ENCODE data around the gene IL17REL. TPM values are rescaled to one million over a fixed set of nuclear protein-coding genes. Genes with fewer than 3 reads are reported as not detected.

IL17REL gene
- total and polyA plus RNA-seq, 2 of the 13 experiments (the other 11 are each of a cell fraction or from before 2014, with no cell fraction given), result not detected

DNA sequence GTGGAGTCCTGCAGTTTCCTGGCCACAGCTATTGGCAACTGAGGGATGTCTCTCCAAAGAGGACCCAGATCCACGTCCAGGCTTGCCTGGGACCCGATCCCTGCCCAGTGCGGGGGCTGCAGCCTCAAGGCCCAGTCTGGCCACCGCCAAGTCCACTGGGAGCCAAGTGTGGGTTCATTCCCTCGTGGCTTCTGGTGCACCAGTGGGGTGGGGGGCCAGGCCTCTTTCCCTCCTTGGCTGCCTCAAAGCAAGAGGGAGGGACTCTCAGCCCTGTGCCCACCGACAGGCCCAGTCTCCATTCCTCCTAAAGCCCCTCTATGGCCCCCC lies 65.3 kb downstream of the IL17REL start:
- BruUV-seq (replicated peaks), result no TSS peak
- TF ChIP-seq RFX3 (CRISPR knock-in tag; IDR thresholded peaks at IDR 0.05) (no peak), GABPB1 (CRISPR knock-in tag; IDR thresholded peaks at IDR 0.05) (0 out of 2 replicates have a peak, but pooled peaks have one; percentile 3), ZNF501 (CRISPR knock-in tag; IDR thresholded peaks at IDR 0.05) (peak; percentile 1; the same call in 1 of the 2 replicates), ZNF562 (CRISPR knock-in tag; IDR thresholded peaks at IDR 0.05; ENCODE audit: borderline replicate concordance) (no peak), POLR2G (IDR thresholded peaks at IDR 0.05; ENCODE audit: low read depth, low read length) (no peak), CHCHD3 (CRISPR knock-in tag; IDR thresholded peaks at IDR 0.05) (no peak), SRY (CRISPR knock-in tag; IDR thresholded peaks at IDR 0.05) (0 out of 2 replicates have a peak, but pooled peaks have one; percentile 45), TEAD3 (CRISPR knock-in tag; optimal IDR thresholded peaks at IDR 0.05; ENCODE audit: borderline replicate concordance) (no peak), MBD4 (IDR thresholded peaks at IDR 0.05; ENCODE audit: borderline replicate concordance, low read length) (no peak), ZNF746 (CRISPR knock-in tag; IDR thresholded peaks at IDR 0.05) (peak; percentile 62; the same call in 1 of the 2 replicates), ZNF816 (CRISPR knock-in tag; IDR thresholded peaks at IDR 0.05; ENCODE audit: borderline replicate concordance) (0 out of 2 replicates have a peak, but pooled peaks have one; percentile 58), ELF1 (CRISPR knock-in tag; IDR thresholded peaks at IDR 0.05) (peak; percentile 1; the same call in 1 of the 2 replicates), BCL6 (CRISPR knock-in tag; IDR thresholded peaks at IDR 0.05) (no peak), NFYC (CRISPR knock-in tag; IDR thresholded peaks at IDR 0.05) (no peak)
- TF ChIP-seq, protein P1, sequence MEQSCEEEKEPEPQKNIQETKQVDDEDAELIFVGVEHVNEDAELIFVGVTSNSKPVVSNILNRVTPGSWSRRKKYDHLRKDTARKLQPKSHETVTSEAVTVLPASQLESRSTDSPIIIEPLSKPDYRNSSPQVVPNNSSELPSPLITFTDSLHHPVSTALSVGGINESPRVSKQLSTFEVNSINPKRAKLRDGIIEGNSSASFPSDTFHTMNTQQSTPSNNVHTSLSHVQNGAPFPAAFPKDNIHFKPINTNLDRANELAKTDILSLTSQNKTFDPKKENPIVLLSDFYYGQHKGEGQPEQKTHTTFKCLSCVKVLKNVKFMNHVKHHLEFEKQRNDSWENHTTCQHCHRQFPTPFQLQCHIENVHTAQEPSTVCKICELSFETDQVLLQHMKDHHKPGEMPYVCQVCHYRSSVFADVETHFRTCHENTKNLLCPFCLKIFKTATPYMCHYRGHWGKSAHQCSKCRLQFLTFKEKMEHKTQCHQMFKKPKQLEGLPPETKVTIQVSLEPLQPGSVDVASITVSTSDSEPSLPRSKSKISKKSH (CRISPR knock-in tag; IDR thresholded peaks at IDR 0.05; ENCODE audit: borderline replicate concordance), result peak; percentile 17; the same call in 1 of the 2 replicates
- TF ChIP-seq, protein P2, sequence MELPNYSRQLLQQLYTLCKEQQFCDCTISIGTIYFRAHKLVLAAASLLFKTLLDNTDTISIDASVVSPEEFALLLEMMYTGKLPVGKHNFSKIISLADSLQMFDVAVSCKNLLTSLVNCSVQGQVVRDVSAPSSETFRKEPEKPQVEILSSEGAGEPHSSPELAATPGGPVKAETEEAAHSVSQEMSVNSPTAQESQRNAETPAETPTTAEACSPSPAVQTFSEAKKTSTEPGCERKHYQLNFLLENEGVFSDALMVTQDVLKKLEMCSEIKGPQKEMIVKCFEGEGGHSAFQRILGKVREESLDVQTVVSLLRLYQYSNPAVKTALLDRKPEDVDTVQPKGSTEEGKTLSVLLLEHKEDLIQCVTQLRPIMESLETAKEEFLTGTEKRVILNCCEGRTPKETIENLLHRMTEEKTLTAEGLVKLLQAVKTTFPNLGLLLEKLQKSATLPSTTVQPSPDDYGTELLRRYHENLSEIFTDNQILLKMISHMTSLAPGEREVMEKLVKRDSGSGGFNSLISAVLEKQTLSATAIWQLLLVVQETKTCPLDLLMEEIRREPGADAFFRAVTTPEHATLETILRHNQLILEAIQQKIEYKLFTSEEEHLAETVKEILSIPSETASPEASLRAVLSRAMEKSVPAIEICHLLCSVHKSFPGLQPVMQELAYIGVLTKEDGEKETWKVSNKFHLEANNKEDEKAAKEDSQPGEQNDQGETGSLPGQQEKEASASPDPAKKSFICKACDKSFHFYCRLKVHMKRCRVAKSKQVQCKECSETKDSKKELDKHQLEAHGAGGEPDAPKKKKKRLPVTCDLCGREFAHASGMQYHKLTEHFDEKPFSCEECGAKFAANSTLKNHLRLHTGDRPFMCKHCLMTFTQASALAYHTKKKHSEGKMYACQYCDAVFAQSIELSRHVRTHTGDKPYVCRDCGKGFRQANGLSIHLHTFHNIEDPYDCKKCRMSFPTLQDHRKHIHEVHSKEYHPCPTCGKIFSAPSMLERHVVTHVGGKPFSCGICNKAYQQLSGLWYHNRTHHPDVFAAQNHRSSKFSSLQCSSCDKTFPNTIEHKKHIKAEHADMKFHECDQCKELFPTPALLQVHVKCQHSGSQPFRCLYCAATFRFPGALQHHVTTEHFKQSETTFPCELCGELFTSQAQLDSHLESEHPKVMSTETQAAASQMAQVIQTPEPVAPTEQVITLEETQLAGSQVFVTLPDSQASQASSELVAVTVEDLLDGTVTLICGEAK (IDR thresholded peaks at IDR 0.05), result no peak
- TF ChIP-seq, protein P2 (CRISPR knock-in tag; IDR thresholded peaks at IDR 0.05), result no peak

More for the DNA sequence above, 65.3 kb downstream of the IL17REL start:
- no peak overlapping the region for H2AFZ ChIP-seq (ENCODE audit: low read length)
- peak overlapping the region; percentile 15 for H3K27ac ChIP-seq (ENCODE audit: extremely low read length, insufficient read depth, low read length)
- DNase-seq (ENCODE audit: low spot score) (no peak), ATAC-seq (no peak), FAIRE-seq (no peak)
- ChIA-PET POLR2A (interaction anchor here (1.0 to 18.6 kb wide), 4 partner anchors 12 to 121 kb away, joined by 3 to 722 read pairs (median 144); partner anchors contain the start of gene PIM3), CTCF (ENCODE audit: low intra/inter-chr PET ratio, low total read pairs) (no interaction called here)
- peak overlapping the region; percentile 81 for H3K9ac ChIP-seq (ENCODE audit: insufficient read depth, low read depth, low read length)
- no peaks in the 10 kb centered on the region for H3K27me3 ChIP-seq (ENCODE audit: control insufficient read depth in 1 of 2, insufficient read depth in 2 of 2, low read length in 2 of 2)
- peak overlapping the region; percentile 60 to 74 (median 64); a peak in 5 of 6 replicates for H3K4me3 ChIP-seq (replicated peaks in 1 of 3; ENCODE audit: insufficient read depth in 1 of 3, low read depth in 2 of 3, low read length in 3 of 3)
- WGBS (ENCODE audit: low lambda C conversion rate), result 20% methylated on average over 1 of the region's 6 CpGs
- in situ Hi-C loops (cut with HindIII; ENCODE audit: extremely low pct_ligation_motif_present, low pct_unique_long_range_greater_than_20kb) (no loop called here), intact Hi-C loops (cut with micrococcal nuclease; ENCODE audit: unreplicated experiment) (no loop called here)
- peaks cover 3% of the 10 kb centered on the region for H3K79me2 ChIP-seq (ENCODE audit: insufficient read depth, low read length)
- H3K4me1 ChIP-seq (ENCODE audit: insufficient read depth, low read length), result peaks cover 93% of the 10 kb centered on the region
- H3K9me3 ChIP-seq (ENCODE audit: low read length), result no peaks in the 10 kb centered on the region
- no peaks in the 10 kb centered on the region for H3K36me3 ChIP-seq (replicated peaks in 1 of 2; ENCODE audit: control insufficient read depth in 1 of 2, insufficient read depth in 2 of 2, low read length in 2 of 2)
- H3K4me2 ChIP-seq (ENCODE audit: low read depth, low read length), result peak overlapping the region; percentile 92
- no peaks in the 10 kb centered on the region for H4K20me1 ChIP-seq (ENCODE audit: insufficient read depth, low read length)

All from HepG2 (cell line).